Glutamatergic neuron (in vitro differentiated cells): ENCODE data around the gene CAV3. TPM values are rescaled to one million over a fixed set of nuclear protein-coding genes. Genes with fewer than 3 reads are reported as not detected.

Experiments used
- DNase-seq: peaks from one replicate; pipeline ENCODE4 v3.0.0; 2022
- H3K27ac Mint-ChIP-seq: one replicate; pipeline ENCODE4 v1.8.0; 2020; ENCODE audit warnings: mild to moderate bottlenecking, mixed read lengths, inconsistent platforms; ENCODE audit not compliant: unreplicated experiment
- H3K27me3 Mint-ChIP-seq: one replicate; pipeline ENCODE4 v1.8.0; 2020; ENCODE audit warnings: mild to moderate bottlenecking, moderate library complexity, mixed read lengths, inconsistent platforms; ENCODE audit not compliant: unreplicated experiment
- H3K36me3 Mint-ChIP-seq: one replicate; pipeline ENCODE4 v1.8.0; 2020; ENCODE audit warnings: mild to moderate bottlenecking, mixed read lengths, inconsistent platforms; ENCODE audit not compliant: unreplicated experiment
- H3K4me1 Mint-ChIP-seq: one replicate; pipeline ENCODE4 v1.8.0; 2020; ENCODE audit warnings: mild to moderate bottlenecking, low read depth, mixed read lengths, inconsistent platforms; ENCODE audit not compliant: unreplicated experiment
- H3K4me3 Mint-ChIP-seq: one replicate; pipeline ENCODE4 v1.8.0; 2020; ENCODE audit warnings: mild to moderate bottlenecking, mixed read lengths, inconsistent platforms; ENCODE audit not compliant: unreplicated experiment
- H3K9me3 Mint-ChIP-seq: one replicate; pipeline ENCODE4 v1.8.0; 2020; ENCODE audit warnings: mild to moderate bottlenecking, moderate library complexity, mixed read lengths, inconsistent platforms; ENCODE audit not compliant: unreplicated experiment
- CTCF ChIP-seq: fragments of 200-600 bp; sonication (generic); IDR thresholded peaks from one replicate; pipeline ENCODE4 v1.5.0; 2021; ENCODE audit not compliant: partially characterized antibody, unreplicated experiment
- total RNA-seq: library from RNA; stranded (reverse); fragmentation: NEBNext Ultra II Directional; extraction: Animal tissue kit (Norgen Biotek cat#: 25700); gene quantifications from one replicate; pipeline ENCODE4 v1.2.1, GENCODE V29; 2021; ENCODE audit not compliant: unreplicated experiment

The CAV3 gene
- total RNA-seq, 1 donor from 2014 or later: 0.29 TPM

DNA sequence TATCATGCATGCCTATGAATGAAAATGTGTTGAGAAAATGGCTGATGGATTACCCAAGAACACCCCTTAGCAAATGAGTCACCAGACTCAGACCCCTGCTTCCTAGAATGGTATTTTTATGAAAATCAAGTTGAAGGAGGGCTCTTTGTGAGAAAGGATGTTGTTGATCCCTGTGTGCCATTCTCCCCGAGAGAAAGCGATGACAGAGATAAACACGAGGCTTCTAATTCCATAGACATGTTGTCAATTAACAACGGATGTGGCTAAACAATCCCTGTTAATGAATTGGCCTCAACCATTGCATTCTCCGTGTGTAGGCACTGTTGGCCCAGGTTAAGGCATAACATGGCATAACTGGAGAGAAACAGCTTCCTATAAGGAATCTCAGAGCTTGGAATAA lies 41.6 kb downstream of the CAV3 start:
- DNase-seq: no peak
- Mint-ChIP-seq H3K36me3 (no peaks in the 10 kb centered on the region), H3K27ac (no peak overlapping the region), H3K4me1 (peaks cover 2% of the 10 kb centered on the region), H3K4me3 (no peak overlapping the region), H3K27me3 (no peaks in the 10 kb centered on the region), H3K9me3 (peaks cover 4% of the 10 kb centered on the region)
- no peak for TF ChIP-seq CTCF

DNA sequence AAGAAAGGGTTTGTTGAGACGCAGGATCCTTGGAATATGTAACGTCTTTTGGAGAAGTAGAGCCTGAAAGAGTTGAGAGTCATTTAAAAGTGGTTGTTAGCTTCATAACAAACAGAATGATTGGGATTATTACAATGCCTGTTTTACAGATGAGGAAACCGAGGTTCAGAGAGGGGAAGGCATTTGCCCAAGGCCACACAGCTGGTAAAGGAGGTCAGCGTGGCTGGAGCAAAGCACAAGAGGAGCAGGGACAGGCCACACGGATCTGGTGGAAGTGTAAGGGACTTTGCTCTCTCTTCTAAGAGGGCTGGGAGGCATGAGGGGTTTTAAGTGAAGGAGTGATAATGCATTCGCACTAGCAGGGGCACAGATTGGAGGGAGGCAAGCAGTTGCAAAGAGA lies 42.0 kb downstream of the CAV3 start:
- no peak for DNase-seq
- no peaks in the 10 kb centered on the region for H3K27me3 Mint-ChIP-seq
- no peak overlapping the region for H3K27ac Mint-ChIP-seq
- H3K4me1 Mint-ChIP-seq: peaks cover 2% of the 10 kb centered on the region
- no peaks in the 10 kb centered on the region for H3K36me3 Mint-ChIP-seq
- H3K9me3 Mint-ChIP-seq: peaks cover 3% of the 10 kb centered on the region
- H3K4me3 Mint-ChIP-seq: no peak overlapping the region
- TF ChIP-seq CTCF: no peak

GRCh38 chr3:8776406-8776805 lies 42.8 kb downstream of the CAV3 start:
- Mint-ChIP-seq H3K4me1 (no peaks in the 10 kb centered on the region), H3K27ac (no peak overlapping the region), H3K4me3 (no peak overlapping the region), H3K27me3 (no peaks in the 10 kb centered on the region), H3K9me3 (peaks cover 3% of the 10 kb centered on the region), H3K36me3 (no peaks in the 10 kb centered on the region)
- no peak for DNase-seq
- no peak for TF ChIP-seq CTCF

- Mint-ChIP-seq H3K4me1 (no peaks in the 10 kb centered on the region), H3K9me3 (peaks cover 3% of the 10 kb centered on the region), H3K27ac (no peak overlapping the region), H3K36me3 (no peaks in the 10 kb centered on the region), H3K27me3 (no peaks in the 10 kb centered on the region), H3K4me3 (no peak overlapping the region)
- no peak for TF ChIP-seq CTCF
- DNase-seq: no peak
These were observed 43.8 kb downstream of the CAV3 start for GRCh38 chr3:8777201-8777977.

GRCh38 chr3:8777978-8778267 lies 44.3 kb downstream of the CAV3 start:
- Mint-ChIP-seq H3K9me3 (peaks cover 3% of the 10 kb centered on the region), H3K4me1 (no peaks in the 10 kb centered on the region), H3K36me3 (no peaks in the 10 kb centered on the region), H3K4me3 (no peak overlapping the region), H3K27ac (no peak overlapping the region), H3K27me3 (no peaks in the 10 kb centered on the region)
- no peak for DNase-seq
- TF ChIP-seq CTCF: no peak
